ENCODE data around the gene SPATS2.
A peak's percentile ranks its signal among the peaks of the same experiment; 100 is the strongest.
"Not testable (repeated sequence)": the region's sequence is repeated elsewhere in the genome, so short reads cannot be mapped to it uniquely, and the experiment has no call there.

Gene SPATS2

GRCh38 chr12:49512546-49512945 lies 145.3 kb downstream of the SPATS2 start:
- no peak for DNase-seq (ENCODE audit: low read depth, low spot score)

- DNase-seq (ENCODE audit: low read depth, low spot score), result peak; percentile 86
Observed at GRCh38 chr12:49515266-49515665, 148.0 kb downstream of the SPATS2 start.

- peak; percentile 72 for DNase-seq (ENCODE audit: low read depth, low spot score)
Observed at GRCh38 chr12:49518914-49519573, 151.8 kb downstream of the SPATS2 start.

- DNase-seq (ENCODE audit: low read depth, low spot score), result no peak
Observed at GRCh38 chr12:49519574-49519936, 152.3 kb downstream of the SPATS2 start.

- DNase-seq (ENCODE audit: low read depth, low spot score), result no peak
Observed at GRCh38 chr12:49521389-49521788, 154.1 kb downstream of the SPATS2 start.

- DNase-seq (ENCODE audit: low read depth, low spot score), result peak; percentile 65
Observed at GRCh38 chr12:49524660-49525324, 157.5 kb downstream of the SPATS2 start.

GRCh38 chr12:49525942-49526341 lies 158.7 kb downstream of the SPATS2 start:
- no peak for DNase-seq (ENCODE audit: low read depth, low spot score)

- DNase-seq (ENCODE audit: low read depth, low spot score), result no peak
Observed at GRCh38 chr12:49527361-49528130, 160.3 kb downstream of the SPATS2 start.

- no peak for DNase-seq (ENCODE audit: low read depth, low spot score)
Observed at GRCh38 chr12:49529414-49529813, 162.2 kb downstream of the SPATS2 start.

GRCh38 chr12:49531745-49532144 lies 164.5 kb downstream of the SPATS2 start:
- no peak for DNase-seq (ENCODE audit: low read depth, low spot score)

GRCh38 chr12:49533331-49533730 lies 166.1 kb downstream of the SPATS2 start:
- DNase-seq (ENCODE audit: low read depth, low spot score), result no peak

GRCh38 chr12:49534122-49534521 lies 166.9 kb downstream of the SPATS2 start:
- DNase-seq (ENCODE audit: low read depth, low spot score), result not testable (repeated sequence)

GRCh38 chr12:49534731-49535278 lies 167.5 kb downstream of the SPATS2 start:
- DNase-seq (ENCODE audit: low read depth, low spot score), result no peak

- DNase-seq (ENCODE audit: low read depth, low spot score), result no peak
Observed at GRCh38 chr12:49535921-49536525, 168.8 kb downstream of the SPATS2 start.

- DNase-seq (ENCODE audit: low read depth, low spot score), result no peak
Observed at GRCh38 chr12:49536526-49537071, 169.3 kb downstream of the SPATS2 start.

GRCh38 chr12:49537231-49537751 lies 170.0 kb downstream of the SPATS2 start:
- no peak for DNase-seq (ENCODE audit: low read depth, low spot score)

- no peak for DNase-seq (ENCODE audit: low read depth, low spot score)
Observed at GRCh38 chr12:49537752-49538509, 170.7 kb downstream of the SPATS2 start.

GRCh38 chr12:49538510-49539403 lies 171.5 kb downstream of the SPATS2 start, which contains the start of gene KCNH3:
KCNH3 (plus strand) TSS chr12:49539030; CDS start chr12:49539417, 387 bp downstream.
- peak; percentile 79 for DNase-seq (ENCODE audit: low read depth, low spot score)

GRCh38 chr12:49539406-49540228 lies 172.4 kb downstream of the SPATS2 start:
- DNase-seq (ENCODE audit: low read depth, low spot score), result no peak

Data from astrocyte of the hippocampus (primary cell).